ENCODE data around the gene RDH16.
"Not testable (repeated sequence)": the region's sequence is repeated elsewhere in the genome, so short reads cannot be mapped to it uniquely, and the experiment has no call there.

Gene RDH16

DNA sequence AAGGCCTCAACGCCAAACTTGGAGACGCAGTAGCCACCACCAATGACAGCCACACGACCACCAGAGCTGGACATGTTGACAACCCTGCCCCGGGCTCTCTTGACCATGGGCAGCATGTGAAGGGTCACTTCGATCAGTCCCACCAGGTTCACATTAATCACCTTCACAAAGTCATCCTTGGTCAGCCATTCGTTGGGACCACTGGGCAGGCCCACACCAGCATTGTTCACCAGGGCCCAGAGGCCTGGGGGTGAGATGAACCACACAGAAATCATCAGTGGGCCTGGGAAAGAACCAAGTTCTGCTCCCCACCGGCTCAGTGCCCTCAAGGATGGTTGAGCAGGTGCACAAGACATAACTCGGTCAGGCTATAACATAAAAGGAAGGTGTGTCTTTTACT lies 27.2 kb downstream of the RDH16 start:
- peaks cover 2% of the 10 kb centered on the region for H3K27me3 ChIP-seq (ENCODE audit: control insufficient read depth, insufficient read depth, low read length)
- no peak overlapping the region for H3K4me3 ChIP-seq (ENCODE audit: low read depth, low read length)
- H3K4me1 ChIP-seq (ENCODE audit: control insufficient read depth, insufficient read depth, low read length) = peaks cover 13% of the 10 kb centered on the region
- H3K9me3 ChIP-seq (ENCODE audit: control insufficient read depth, insufficient read depth, low read length) = no peaks in the 10 kb centered on the region
- H3K36me3 ChIP-seq (ENCODE audit: control insufficient read depth, insufficient read depth, low read length) = no peaks in the 10 kb centered on the region
- no peak overlapping the region for H3K9ac ChIP-seq (ENCODE audit: low read depth, low read length)

DNA sequence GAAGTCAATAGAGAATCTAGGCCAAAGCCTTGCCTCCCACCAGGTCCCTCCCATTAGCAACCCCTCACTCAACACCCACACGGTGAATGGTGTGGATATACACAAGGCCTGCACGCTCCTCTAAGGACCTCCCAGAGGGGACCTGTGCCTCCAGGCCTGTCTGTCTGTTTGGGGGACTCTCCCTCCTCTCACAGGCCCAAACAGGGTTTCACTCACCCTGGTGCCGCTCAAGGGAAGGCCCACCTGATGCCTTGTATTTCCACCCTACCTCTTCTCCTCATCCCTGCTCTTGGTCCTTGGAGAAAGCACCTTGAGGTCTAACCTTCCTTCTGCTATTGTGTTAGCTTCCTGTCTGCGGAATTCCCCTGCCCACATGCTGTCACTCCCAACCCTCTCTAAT lies 27.6 kb downstream of the RDH16 start:
- Histone ChIP-seq H3K9ac (ENCODE audit: low read depth, low read length) (no peak overlapping the region), H3K4me3 (ENCODE audit: low read depth, low read length) (no peak overlapping the region), H3K27me3 (ENCODE audit: control insufficient read depth, insufficient read depth, low read length) (peaks cover 2% of the 10 kb centered on the region), H3K9me3 (ENCODE audit: control insufficient read depth, insufficient read depth, low read length) (no peaks in the 10 kb centered on the region), H3K4me1 (ENCODE audit: control insufficient read depth, insufficient read depth, low read length) (peaks cover 13% of the 10 kb centered on the region), H3K36me3 (ENCODE audit: control insufficient read depth, insufficient read depth, low read length) (no peaks in the 10 kb centered on the region)

DNA sequence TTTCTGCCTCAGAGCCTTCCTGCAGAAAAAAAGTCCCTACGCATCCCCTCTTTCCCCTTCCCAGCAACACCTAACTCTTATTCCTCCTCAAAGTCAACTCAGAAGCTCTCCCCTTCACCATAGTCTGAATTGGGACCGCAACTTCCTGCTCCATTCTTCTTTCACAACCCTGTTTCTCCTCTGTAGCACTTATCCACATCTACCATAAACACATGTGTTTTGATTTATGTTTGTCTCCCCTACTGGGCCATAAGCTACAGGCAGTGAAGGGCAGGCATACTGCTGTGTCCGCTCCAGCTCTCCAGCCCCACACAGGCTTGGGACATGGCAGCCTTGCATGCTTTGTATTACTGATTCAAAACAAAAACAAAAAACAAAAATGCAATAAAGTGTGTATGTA lies 29.1 kb downstream of the RDH16 start:
- no peaks in the 10 kb centered on the region for H3K9me3 ChIP-seq (ENCODE audit: control insufficient read depth, insufficient read depth, low read length)
- no peak overlapping the region for H3K4me3 ChIP-seq (ENCODE audit: low read depth, low read length)
- H3K4me1 ChIP-seq (ENCODE audit: control insufficient read depth, insufficient read depth, low read length) = peaks cover 13% of the 10 kb centered on the region
- peaks cover 2% of the 10 kb centered on the region for H3K27me3 ChIP-seq (ENCODE audit: control insufficient read depth, insufficient read depth, low read length)
- H3K36me3 ChIP-seq (ENCODE audit: control insufficient read depth, insufficient read depth, low read length) = no peaks in the 10 kb centered on the region
- H3K9ac ChIP-seq (ENCODE audit: low read depth, low read length) = no peak overlapping the region

DNA sequence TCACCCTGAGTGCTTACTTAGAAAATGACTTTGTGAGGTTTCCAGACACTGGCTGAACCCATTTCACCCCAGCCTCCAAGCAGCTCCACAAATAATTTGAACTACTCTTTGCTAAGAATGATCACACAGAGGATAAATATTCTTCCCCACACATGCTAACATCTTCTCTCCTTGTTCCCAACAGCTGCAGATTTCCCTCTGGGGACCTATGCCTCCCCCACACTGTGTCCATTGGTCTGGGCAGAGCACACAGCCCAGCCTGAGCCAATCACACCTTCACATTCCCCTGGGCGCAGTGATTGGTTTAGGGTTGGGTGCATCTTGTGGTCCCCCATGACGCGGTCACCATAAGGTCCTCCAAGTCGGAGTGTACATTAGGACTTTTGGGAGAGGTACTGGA lies 30.1 kb downstream of the RDH16 start:
- Histone ChIP-seq H3K9ac (ENCODE audit: low read depth, low read length) (no peak overlapping the region), H3K36me3 (ENCODE audit: control insufficient read depth, insufficient read depth, low read length) (no peaks in the 10 kb centered on the region), H3K9me3 (ENCODE audit: control insufficient read depth, insufficient read depth, low read length) (no peaks in the 10 kb centered on the region), H3K4me3 (ENCODE audit: low read depth, low read length) (no peak overlapping the region), H3K27me3 (ENCODE audit: control insufficient read depth, insufficient read depth, low read length) (peaks cover 2% of the 10 kb centered on the region), H3K4me1 (ENCODE audit: control insufficient read depth, insufficient read depth, low read length) (peaks cover 13% of the 10 kb centered on the region)

DNA sequence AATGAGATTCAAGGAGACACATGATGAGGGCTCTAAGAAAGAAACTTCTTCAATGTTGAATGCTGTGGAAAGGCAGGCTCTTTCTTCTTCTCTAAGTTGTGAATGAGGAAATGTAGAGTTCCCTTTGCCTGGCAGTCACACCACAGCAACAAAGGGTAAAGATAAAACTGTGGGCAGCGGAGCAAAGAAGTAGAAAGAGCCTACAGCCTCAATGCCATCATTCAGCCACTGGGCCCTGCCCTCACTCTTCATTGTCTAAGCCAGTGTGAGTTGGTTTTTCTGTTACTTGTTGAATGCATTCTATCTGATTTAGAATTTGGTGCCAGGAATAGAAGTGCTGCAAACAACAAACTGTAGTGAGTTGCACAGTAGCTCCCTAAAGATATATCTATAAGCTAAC lies 35.4 kb downstream of the RDH16 start:
- Histone ChIP-seq H3K4me1 (ENCODE audit: control insufficient read depth, insufficient read depth, low read length) (no peaks in the 10 kb centered on the region), H3K4me3 (ENCODE audit: low read depth, low read length) (no peak overlapping the region), H3K9me3 (ENCODE audit: control insufficient read depth, insufficient read depth, low read length) (no peaks in the 10 kb centered on the region), H3K36me3 (ENCODE audit: control insufficient read depth, insufficient read depth, low read length) (no peaks in the 10 kb centered on the region), H3K27me3 (ENCODE audit: control insufficient read depth, insufficient read depth, low read length) (peaks cover 2% of the 10 kb centered on the region), H3K9ac (ENCODE audit: low read depth, low read length) (no peak overlapping the region)

DNA sequence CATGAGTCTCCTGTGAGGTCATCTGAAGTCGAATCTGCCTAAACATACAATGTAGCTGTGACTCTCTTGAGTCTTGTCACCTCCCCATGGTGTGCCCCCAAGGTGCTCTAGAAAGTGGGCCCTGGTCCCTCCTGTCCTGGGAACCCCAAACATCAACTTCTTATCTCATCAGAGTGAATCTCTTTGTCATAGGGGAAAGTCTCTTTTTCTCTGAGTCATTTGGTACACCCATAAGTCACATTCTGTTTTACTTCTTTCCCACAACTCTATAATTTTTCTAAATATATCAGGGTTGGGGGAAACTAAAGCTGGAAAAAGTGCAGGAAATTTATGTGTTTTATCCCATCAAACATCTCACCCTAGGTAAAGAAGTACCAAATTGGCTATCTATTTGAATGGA lies 36.1 kb downstream of the RDH16 start:
- Histone ChIP-seq H3K4me3 (ENCODE audit: low read depth, low read length) (no peak overlapping the region), H3K9me3 (ENCODE audit: control insufficient read depth, insufficient read depth, low read length) (no peaks in the 10 kb centered on the region), H3K27me3 (ENCODE audit: control insufficient read depth, insufficient read depth, low read length) (no peaks in the 10 kb centered on the region), H3K9ac (ENCODE audit: low read depth, low read length) (no peak overlapping the region), H3K36me3 (ENCODE audit: control insufficient read depth, insufficient read depth, low read length) (no peaks in the 10 kb centered on the region), H3K4me1 (ENCODE audit: control insufficient read depth, insufficient read depth, low read length) (no peaks in the 10 kb centered on the region)

DNA sequence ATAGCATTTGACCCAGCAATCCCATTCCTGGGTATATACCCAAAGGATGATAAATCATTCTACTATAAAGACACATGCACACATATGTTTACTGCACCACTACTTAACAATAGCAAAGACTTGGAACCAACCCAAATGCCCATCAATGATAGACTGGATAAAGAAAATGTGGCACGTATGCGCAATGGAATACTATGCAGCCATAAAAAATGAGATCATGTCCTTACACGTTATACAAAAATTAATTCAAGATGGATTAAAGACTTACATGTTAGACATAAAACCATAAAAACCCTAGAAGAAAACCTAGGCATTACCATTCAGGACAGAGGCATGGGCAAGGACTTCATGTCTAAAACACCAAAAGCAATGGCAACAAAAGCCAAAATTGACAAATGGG lies 39.3 kb downstream of the RDH16 start:
- H3K9ac ChIP-seq (ENCODE audit: low read depth, low read length); H3K27me3 ChIP-seq (ENCODE audit: control insufficient read depth, insufficient read depth, low read length); H3K9me3 ChIP-seq (ENCODE audit: control insufficient read depth, insufficient read depth, low read length); H3K4me3 ChIP-seq (ENCODE audit: low read depth, low read length); H3K4me1 ChIP-seq (ENCODE audit: control insufficient read depth, insufficient read depth, low read length); H3K36me3 ChIP-seq (ENCODE audit: control insufficient read depth, insufficient read depth, low read length): not testable (repeated sequence)

DNA sequence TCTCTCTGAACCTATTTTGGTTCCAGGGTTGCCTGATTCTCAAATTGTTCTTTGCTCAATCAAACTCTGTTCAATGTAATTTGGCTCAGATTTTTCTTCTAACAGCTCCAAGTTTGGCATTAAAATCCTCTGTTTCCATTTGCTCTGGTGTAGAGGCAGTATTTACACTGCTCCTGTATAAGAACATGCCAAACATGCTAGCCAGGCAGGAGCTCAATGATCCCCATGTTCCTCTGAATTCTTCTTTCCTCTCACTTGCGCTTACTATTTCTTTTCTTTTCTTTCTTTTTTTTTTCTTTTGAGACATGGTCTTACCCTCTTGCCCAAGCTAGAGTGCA lies 40.4 kb downstream of the RDH16 start:
- H3K36me3 ChIP-seq (ENCODE audit: control insufficient read depth, insufficient read depth, low read length) = no peaks in the 10 kb centered on the region
- no peaks in the 10 kb centered on the region for H3K4me1 ChIP-seq (ENCODE audit: control insufficient read depth, insufficient read depth, low read length)
- H3K27me3 ChIP-seq (ENCODE audit: control insufficient read depth, insufficient read depth, low read length) = no peaks in the 10 kb centered on the region
- H3K9me3 ChIP-seq (ENCODE audit: control insufficient read depth, insufficient read depth, low read length) = no peaks in the 10 kb centered on the region
- H3K4me3 ChIP-seq (ENCODE audit: low read depth, low read length) = no peak overlapping the region
- H3K9ac ChIP-seq (ENCODE audit: low read depth, low read length) = no peak overlapping the region

DNA sequence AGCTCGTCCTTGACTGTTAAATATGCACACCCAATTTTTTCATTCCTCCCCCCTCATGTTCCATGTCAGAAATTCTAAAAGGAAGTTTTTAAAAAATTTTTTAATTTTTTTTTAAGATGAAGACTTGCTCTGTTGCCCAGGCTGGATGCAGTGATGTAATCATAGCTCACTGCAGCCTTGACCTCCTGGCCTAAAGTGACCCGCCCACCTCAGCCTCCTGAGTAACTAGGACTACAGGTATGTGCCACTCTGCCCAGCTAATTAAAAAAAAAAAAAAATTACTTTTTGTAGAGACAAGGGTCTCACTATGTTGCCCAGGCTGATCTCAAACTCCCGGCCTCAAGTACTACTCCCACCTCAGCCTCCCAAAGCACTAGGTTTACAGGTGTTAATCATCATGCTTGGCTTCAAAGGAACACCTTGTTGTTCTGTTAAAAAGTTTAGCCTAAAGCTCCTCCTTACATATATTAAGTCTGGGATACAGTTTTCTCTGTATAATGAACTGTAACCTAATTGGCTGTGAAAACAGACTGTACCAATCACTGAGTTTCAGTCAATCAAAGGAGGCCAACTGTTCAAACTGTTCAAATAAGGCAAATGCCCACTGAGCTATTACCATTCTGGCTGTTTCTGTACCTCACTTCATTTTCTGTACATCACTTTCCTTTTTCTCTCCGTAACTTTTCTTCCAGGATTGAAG lies 41.0 kb downstream of the RDH16 start:
- Histone ChIP-seq H3K27me3 (ENCODE audit: control insufficient read depth, insufficient read depth, low read length) (no peaks in the 10 kb centered on the region), H3K9me3 (ENCODE audit: control insufficient read depth, insufficient read depth, low read length) (no peaks in the 10 kb centered on the region), H3K9ac (ENCODE audit: low read depth, low read length) (no peak overlapping the region)

DNA sequence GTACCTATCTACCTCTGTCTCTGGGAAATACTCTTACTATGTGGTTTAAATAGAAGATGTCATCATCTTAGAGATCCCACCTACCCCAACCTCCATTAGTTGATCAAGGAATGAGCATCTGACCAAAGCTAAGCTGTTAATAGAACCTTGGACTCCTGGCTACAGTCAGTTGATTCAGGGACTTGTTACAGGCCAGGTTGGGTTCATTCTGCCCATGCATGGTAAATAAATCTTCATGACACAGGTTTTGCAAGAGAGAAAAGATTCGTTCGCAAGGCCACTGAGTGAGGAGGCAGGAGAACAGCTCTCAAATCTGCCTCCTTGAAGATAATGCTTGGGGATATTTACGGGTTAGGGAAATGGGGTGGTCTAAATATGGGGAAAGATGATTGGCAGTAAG lies 42.7 kb downstream of the RDH16 start:
- Histone ChIP-seq H3K27me3 (ENCODE audit: control insufficient read depth, insufficient read depth, low read length) (no peaks in the 10 kb centered on the region), H3K4me3 (ENCODE audit: low read depth, low read length) (no peak overlapping the region), H3K36me3 (ENCODE audit: control insufficient read depth, insufficient read depth, low read length) (no peaks in the 10 kb centered on the region), H3K9ac (ENCODE audit: low read depth, low read length) (no peak overlapping the region), H3K4me1 (ENCODE audit: control insufficient read depth, insufficient read depth, low read length) (no peaks in the 10 kb centered on the region), H3K9me3 (ENCODE audit: control insufficient read depth, insufficient read depth, low read length) (no peaks in the 10 kb centered on the region)

More for the DNA sequence above, 41.0 kb downstream of the RDH16 start:
- Histone ChIP-seq H3K36me3 (ENCODE audit: control insufficient read depth, insufficient read depth, low read length) (no peaks in the 10 kb centered on the region), H3K4me1 (ENCODE audit: control insufficient read depth, insufficient read depth, low read length) (no peaks in the 10 kb centered on the region), H3K4me3 (ENCODE audit: low read depth, low read length) (no peak overlapping the region)

DNA sequence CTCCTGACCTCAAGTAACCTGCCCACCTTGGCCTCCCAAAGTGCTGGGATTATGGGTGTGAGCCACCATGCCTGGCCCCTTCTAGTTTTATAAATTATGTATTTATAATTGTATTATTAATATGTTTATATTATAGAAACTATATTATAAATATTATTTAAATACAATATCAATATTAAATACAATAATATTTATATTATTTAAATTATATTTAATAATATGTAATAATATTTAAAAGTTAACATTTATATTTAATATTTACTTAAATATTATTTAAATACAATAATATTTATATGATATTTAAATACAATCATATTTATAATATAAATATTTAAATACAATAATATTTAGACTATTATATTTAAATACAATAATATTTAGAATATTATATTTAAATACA lies 43.2 kb downstream of the RDH16 start:
- Histone ChIP-seq H3K9me3 (ENCODE audit: control insufficient read depth, insufficient read depth, low read length) (no peaks in the 10 kb centered on the region), H3K9ac (ENCODE audit: low read depth, low read length) (no peak overlapping the region), H3K36me3 (ENCODE audit: control insufficient read depth, insufficient read depth, low read length) (no peaks in the 10 kb centered on the region), H3K27me3 (ENCODE audit: control insufficient read depth, insufficient read depth, low read length) (no peaks in the 10 kb centered on the region), H3K4me1 (ENCODE audit: control insufficient read depth, insufficient read depth, low read length) (no peaks in the 10 kb centered on the region), H3K4me3 (ENCODE audit: low read depth, low read length) (no peak overlapping the region)

DNA sequence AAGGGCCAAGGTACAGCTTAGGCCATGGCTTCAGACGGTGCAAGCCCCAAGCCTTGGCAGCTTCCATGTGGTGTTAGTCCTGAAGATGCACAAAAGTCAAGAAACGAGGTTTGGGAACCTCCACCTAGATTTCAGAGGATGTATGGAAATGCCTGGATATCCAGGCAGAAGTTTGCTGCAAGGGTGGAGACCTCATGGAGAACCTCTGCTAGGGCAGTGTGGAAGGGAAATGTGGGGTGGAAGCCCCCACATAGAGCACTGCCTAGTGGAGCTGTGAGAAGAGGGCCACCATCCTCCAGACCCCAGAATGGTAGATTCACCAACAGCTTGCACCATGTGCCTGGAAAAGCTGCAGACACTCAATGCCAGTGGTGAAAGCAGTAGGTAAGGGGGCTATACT lies 48.0 kb downstream of the RDH16 start:
- H3K9me3 ChIP-seq (ENCODE audit: control insufficient read depth, insufficient read depth, low read length); H3K4me3 ChIP-seq (ENCODE audit: low read depth, low read length); H3K36me3 ChIP-seq (ENCODE audit: control insufficient read depth, insufficient read depth, low read length); H3K4me1 ChIP-seq (ENCODE audit: control insufficient read depth, insufficient read depth, low read length); H3K27me3 ChIP-seq (ENCODE audit: control insufficient read depth, insufficient read depth, low read length); H3K9ac ChIP-seq (ENCODE audit: low read depth, low read length): not testable (repeated sequence)

Data from iPS-15b (cell line).